ENCODE results near the gene SEC62.
A peak's percentile ranks its signal among the peaks of the same experiment; 100 is the strongest.

SEC62 gene, protein sequence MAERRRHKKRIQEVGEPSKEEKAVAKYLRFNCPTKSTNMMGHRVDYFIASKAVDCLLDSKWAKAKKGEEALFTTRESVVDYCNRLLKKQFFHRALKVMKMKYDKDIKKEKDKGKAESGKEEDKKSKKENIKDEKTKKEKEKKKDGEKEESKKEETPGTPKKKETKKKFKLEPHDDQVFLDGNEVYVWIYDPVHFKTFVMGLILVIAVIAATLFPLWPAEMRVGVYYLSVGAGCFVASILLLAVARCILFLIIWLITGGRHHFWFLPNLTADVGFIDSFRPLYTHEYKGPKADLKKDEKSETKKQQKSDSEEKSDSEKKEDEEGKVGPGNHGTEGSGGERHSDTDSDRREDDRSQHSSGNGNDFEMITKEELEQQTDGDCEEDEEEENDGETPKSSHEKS

DNA sequence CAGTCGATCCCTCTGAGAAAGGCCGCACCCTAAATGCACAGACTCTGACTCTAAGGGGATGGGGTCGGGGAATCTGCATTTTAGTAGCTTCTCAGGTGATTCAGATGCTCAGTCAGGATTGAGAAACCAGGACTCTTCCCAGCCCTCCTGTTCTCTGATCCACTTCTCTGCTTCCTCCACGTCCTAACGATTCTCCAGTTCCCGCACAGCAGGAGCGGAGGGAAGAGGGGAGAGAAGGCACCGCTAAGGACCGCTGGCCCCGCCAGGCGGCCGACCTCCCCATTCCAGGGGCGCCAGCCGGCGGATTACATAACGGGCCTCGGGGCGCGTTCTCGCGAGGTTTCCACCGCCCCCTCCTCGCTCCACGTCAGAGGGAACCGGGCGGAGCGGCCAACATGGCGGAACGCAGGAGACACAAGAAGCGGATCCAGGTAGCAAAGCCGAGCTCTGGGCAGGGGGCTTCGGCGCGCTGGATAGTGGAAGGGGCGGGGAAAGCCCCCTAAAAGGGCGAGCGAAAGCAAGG lies at the start of gene SEC62:
TSS of gene SEC62 (plus strand) at position 380 of the 523 bp plus-strand sequence. CDS start at position 396, 16 bp downstream.
- TF ChIP-seq, protein P1, sequence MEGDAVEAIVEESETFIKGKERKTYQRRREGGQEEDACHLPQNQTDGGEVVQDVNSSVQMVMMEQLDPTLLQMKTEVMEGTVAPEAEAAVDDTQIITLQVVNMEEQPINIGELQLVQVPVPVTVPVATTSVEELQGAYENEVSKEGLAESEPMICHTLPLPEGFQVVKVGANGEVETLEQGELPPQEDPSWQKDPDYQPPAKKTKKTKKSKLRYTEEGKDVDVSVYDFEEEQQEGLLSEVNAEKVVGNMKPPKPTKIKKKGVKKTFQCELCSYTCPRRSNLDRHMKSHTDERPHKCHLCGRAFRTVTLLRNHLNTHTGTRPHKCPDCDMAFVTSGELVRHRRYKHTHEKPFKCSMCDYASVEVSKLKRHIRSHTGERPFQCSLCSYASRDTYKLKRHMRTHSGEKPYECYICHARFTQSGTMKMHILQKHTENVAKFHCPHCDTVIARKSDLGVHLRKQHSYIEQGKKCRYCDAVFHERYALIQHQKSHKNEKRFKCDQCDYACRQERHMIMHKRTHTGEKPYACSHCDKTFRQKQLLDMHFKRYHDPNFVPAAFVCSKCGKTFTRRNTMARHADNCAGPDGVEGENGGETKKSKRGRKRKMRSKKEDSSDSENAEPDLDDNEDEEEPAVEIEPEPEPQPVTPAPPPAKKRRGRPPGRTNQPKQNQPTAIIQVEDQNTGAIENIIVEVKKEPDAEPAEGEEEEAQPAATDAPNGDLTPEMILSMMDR (IDR thresholded peaks at IDR 0.05; ENCODE audit: low read depth, low read length, missing control alignments), result peak; percentile 61
- in situ Hi-C loops (cut with HindIII; ENCODE audit: low pct_ligation_motif_present, low sequenced_read_pairs), result no loop called here
- peak within 1 kb of the TSS; percentile 91 for H3K4me3 ChIP-seq (ENCODE audit: low read depth, low read length)
- DNase-seq, result peak; percentile 90
- no peaks in the 10 kb centered on the region for H3K36me3 ChIP-seq (replicated peaks)
- no peaks in the 10 kb centered on the region for H3K27me3 ChIP-seq (replicated peaks)
- H3K27ac ChIP-seq, result peak within 1 kb of the TSS; percentile 93

DNA sequence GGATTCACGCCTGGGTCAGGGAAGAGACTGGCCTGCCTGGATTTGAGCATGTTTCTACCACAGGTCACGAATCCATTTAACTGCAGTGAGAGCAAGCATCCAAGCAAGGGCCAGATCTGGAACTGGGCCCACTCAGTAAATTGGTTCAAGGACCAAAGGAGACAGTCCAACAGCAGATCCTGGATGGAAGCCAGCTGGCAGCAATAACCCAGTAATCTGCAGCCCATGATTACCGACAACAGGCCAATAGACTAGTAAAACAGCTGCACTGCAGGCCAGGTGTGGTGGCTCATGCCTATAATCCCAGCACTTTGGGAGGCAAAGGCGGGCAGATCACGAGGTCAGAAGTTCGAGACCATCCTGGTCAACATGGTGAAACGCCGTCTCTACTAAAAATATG lies 43.4 kb upstream of the SEC62 start:
- H3K27me3 ChIP-seq (replicated peaks), result no peaks in the 10 kb centered on the region
- no peak for DNase-seq
- H3K4me3 ChIP-seq (ENCODE audit: low read depth, low read length), result no peak overlapping the region
- TF ChIP-seq, protein P1 (IDR thresholded peaks at IDR 0.05; ENCODE audit: low read depth, low read length, missing control alignments), result no peak
- in situ Hi-C loops (cut with HindIII; ENCODE audit: low pct_ligation_motif_present, low sequenced_read_pairs), result no loop called here
- H3K27ac ChIP-seq, result no peak overlapping the region
- H3K36me3 ChIP-seq (replicated peaks), result no peaks in the 10 kb centered on the region

DNA sequence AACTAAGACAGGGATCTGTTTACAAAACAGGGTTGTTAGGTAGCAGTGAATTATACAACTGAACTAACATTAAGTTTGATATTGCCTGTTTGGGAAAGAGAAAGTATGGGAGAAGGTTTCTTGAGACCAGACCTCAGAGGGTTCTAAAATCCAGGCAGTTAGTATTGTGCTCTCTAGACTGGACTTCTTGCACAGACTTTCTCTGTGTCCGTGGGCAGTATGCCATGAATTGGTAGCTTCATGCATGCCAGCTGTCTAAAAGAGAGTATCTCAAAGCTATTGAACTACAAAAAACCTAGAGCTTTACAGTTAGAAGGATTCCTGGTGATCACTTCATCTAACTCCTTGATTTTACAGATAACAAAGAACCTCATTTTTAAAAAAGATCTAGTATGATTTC lies 42.8 kb upstream of the SEC62 start:
- H3K27ac ChIP-seq, result no peak overlapping the region
- DNase-seq, result no peak
- H3K4me3 ChIP-seq (ENCODE audit: low read depth, low read length), result no peak overlapping the region
- TF ChIP-seq, protein P1 (IDR thresholded peaks at IDR 0.05; ENCODE audit: low read depth, low read length, missing control alignments), result no peak
- no peaks in the 10 kb centered on the region for H3K36me3 ChIP-seq (replicated peaks)
- H3K27me3 ChIP-seq (replicated peaks), result no peaks in the 10 kb centered on the region
- in situ Hi-C loops (cut with HindIII; ENCODE audit: low pct_ligation_motif_present, low sequenced_read_pairs), result no loop called here

DNA sequence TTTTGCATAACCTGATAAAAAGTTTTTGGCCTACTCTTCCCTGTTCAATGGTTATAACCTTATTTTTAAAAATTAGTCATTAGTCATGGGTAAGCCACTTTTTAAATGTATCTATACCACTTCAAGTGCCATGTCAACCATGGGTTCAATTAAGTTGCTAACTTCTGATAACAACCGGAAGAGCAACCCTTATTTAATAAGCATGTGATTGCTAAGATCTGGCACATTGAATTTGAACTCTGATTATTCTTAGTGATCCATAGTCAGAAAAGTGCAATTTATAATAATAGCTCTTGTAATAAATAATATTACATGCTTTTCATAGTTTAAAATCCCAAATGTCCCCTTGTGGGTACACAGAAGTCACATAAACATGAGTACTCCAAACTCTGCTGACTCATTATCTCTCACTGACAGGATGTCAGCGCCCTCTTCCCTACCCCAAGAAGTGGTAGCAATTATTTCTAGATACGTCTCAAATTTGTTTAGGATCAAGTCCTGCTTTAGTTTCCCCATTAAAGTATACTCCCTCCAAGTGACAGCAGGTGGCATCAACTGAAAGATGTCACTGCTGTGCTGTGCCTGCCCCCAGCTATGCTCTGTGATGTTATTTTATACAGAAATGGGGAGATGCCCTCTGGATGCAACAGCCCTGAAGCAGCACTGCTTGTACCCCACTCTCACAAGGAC lies 36.6 kb upstream of the SEC62 start:
- DNase-seq, result no peak
- no peak overlapping the region for H3K4me3 ChIP-seq (ENCODE audit: low read depth, low read length)
- no peaks in the 10 kb centered on the region for H3K27me3 ChIP-seq (replicated peaks)
- no peaks in the 10 kb centered on the region for H3K36me3 ChIP-seq (replicated peaks)
- TF ChIP-seq, protein P1 (IDR thresholded peaks at IDR 0.05; ENCODE audit: low read depth, low read length, missing control alignments), result no peak
- in situ Hi-C loops (cut with HindIII; ENCODE audit: low pct_ligation_motif_present, low sequenced_read_pairs), result no loop called here
- no peak overlapping the region for H3K27ac ChIP-seq

DNA sequence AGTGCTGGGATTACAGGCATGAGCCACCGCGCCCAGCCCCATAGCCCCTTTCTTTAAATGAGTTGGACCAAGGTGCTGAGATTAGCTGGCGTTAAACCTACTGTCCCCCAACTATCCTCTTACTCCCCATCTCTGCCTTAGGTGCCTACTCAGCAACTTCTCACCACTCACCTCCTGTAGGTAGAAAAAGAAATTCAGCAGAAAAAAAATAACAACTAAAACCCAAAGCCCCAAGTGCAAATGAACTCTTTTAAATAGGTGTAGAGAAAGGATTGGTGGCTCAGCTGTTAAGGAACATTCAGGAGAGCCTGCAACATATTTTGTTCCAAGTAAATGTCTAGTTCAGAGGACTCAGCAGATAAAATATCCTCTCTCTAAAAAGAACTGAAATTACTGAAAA lies 35.8 kb upstream of the SEC62 start:
- TF ChIP-seq, protein P1 (IDR thresholded peaks at IDR 0.05; ENCODE audit: low read depth, low read length, missing control alignments), result no peak
- H3K4me3 ChIP-seq (ENCODE audit: low read depth, low read length), result no peak overlapping the region
- no peaks in the 10 kb centered on the region for H3K27me3 ChIP-seq (replicated peaks)
- in situ Hi-C loops (cut with HindIII; ENCODE audit: low pct_ligation_motif_present, low sequenced_read_pairs), result no loop called here
- no peak for DNase-seq
- H3K27ac ChIP-seq, result no peak overlapping the region
- H3K36me3 ChIP-seq (replicated peaks), result no peaks in the 10 kb centered on the region
